SKM-1 (cell line): ENCODE results near the gene SPP1.

Experiments
- DNase-seq: peaks from one replicate; lab custom pipeline; 2025; ENCODE audit not compliant: unreplicated experiment; lab: John Stamatoyannopoulos, UW

SPP1 gene

DNA sequence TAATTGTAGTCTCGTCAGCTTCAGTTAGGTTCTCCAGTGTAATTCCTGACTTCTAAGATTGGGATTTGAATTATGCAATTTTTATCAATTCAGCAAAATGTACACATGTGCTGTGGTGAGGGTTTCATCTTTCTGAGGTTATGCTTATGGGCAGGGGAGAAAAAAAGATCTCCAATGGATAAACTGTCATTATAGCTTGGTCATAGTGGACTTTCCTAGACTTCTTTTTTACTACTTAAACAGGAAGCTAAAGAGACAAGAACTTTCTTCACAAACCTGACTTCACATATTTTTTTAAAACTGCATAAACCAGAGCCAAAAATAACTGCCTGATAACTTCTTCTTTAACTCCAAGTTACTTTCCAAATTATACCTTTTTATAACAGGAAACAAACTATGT is 21.7 kb upstream of the SPP1 start:
- no peak for DNase-seq

DNA sequence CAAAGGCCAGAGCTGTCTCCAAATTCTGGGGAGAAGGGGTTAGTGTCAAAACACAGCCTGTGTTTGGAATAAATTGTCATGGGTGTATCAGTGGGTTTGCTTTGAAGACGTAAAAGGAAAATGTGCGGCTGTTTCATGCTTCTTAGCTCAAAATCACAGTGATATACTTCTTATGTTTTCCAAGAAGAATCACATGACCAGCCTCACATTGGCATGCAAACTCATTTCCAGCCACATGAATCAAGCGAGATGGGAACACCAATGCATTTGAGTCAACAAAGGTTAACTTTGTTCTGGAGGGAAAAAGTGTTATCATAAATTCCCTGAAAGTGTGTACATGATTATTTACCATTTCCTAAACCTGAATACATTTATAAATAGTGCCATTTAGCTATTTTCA is 19.0 kb upstream of the SPP1 start:
- DNase-seq = no peak

DNA sequence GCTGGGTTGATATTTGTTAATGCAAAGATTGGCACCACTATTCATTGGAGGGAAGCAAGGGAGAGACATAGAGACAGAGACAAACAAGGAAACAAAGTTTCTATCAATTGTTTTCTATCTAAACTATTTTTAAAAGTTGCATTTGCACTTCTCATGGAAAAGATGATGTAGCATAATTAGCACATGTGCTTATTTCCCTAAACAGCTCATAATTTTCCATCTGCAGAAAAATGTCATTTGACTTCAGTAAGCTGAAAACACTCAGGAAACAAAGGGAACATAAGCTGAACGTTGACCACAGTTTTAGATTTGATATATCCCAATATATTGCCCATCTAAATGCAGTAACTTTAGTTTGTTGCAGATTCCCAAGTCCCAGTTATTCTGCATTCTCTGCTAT is 18.5 kb upstream of the SPP1 start:
- DNase-seq = no peak

DNA sequence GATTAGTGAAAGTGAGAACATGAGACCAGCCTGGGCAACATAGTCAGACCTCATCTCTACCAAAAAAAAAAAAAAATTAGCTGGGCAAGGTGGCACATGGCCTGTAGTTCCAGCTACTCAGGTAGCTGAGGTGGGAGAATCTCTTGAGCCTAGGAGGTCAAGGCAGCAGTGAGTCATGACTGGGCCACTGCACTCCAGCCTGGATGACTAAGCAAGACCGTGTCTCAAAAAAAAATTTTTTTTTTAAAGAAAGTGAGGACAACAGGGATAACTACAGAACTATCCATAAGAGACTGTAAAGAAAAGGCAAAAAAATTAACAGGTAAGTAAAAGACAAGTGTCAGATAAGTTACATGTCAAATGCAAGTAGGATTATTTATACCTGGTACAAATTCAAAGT is 13.5 kb upstream of the SPP1 start:
- no peak for DNase-seq

DNA sequence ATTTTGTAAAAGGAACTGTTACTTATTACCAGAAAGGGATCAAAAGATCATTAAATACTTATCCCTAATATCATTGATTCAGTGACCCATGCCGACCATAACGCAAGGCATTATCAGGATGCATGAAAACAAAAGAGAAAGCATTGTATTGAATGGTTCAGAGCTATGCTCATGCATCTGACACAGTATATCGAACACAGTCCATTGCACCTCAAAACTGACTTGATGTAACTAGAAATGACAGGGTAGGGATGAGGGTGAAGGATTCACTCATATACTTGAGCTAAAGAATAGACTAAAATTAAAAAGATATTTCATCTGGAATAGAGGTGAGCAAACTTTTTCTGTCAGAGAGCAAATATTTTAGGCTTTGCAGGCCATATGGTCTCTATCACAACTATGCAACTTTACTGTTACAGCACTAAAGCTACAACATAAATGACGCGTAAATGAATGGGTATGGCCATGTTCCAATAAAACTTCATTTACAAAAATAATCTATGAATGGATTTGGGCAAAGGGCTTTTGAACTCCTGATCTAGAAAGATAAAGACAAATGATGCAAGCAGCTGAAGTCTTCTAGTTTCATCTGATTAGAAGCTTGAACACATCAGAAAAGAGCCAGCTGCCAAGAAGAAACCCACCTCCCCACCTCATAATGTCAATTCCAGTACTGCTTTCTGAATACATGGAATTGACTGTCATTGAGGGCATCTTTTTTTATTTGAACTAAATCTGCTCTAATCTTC is 12.9 kb upstream of the SPP1 start:
- DNase-seq = no peak

DNA sequence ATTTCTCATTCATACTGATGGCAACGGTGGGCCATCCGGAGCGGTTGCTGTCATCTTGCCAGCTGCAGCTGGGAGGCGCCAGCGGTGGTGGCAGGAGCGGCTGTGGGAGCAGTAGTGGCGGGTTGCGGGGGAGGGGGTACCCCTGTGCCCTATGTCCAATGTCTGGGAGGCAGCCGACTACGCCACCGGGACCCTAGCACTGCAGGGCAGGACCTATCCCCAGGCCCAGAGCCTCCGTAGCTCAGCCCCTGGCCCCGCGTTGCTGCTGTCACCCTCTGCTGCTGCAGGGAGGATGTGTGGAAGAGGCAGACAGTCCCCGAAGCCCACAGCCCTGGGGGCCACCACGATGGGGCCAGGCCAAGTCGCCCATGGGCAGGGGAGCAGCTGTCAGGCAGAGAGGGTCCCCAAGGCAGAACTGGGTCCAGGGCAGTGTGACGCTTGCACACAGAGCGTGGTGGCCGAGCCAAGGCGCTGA is 10.0 kb upstream of the SPP1 start:
- DNase-seq = no peak

DNA sequence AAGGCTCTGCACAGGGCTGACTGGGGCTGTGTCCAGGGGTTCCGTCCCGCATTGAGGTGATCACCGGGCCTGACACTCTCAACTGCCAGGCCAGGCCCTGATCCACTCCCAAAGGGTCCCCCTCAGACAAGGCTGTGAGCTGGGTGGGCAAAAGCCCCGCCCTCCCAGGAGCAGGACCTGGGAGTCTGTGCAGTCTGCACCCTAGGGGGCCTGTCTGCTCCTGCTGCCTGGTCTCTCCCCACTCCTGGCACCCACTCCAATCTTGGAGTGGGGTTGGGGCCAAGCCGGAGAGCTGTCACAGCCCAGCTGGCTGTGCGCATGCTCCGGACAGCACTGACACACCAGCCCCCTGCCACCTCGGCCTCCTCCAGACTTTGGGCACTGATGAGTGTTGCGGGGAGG is 9.4 kb upstream of the SPP1 start:
- no peak for DNase-seq

DNA sequence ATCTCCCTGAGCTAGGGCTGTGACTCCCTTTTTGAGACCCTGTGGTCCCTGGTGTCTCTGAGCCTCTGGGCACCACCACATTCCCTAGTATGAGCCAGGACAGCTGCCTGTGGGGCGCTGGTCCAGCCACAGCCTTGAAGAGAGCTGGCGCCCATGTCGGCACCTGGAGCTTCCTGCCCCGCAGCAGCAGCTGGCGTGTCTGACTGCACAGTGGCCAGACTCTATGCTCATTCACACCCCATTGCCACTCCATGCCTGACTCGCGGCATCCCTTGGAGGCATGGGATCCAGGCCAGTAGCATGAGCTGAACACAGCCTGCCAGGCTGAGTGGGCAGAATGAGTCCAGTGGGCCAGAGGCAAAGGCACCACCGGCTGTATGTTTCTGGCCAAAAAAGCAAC is 8.3 kb upstream of the SPP1 start:
- no peak for DNase-seq

DNA sequence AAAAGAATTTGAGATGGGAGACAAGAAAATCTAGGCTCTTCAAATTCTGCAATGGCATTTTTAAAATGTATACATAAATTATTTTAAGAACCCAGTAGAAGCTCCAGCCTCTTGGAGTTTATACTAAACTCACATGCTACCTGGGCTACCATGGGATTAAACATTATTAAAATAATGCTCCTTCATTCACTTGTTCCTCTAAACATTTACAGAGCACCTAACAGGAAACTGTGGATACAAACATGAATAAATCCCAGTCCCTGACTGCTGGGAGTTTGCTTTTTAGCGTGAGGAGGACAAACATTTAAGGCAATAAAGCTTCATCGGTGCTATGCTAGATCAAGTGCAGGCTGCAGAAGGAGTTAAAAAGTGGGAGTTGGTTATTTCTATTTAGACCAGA is 5.4 kb upstream of the SPP1 start:
- DNase-seq = no peak

DNA sequence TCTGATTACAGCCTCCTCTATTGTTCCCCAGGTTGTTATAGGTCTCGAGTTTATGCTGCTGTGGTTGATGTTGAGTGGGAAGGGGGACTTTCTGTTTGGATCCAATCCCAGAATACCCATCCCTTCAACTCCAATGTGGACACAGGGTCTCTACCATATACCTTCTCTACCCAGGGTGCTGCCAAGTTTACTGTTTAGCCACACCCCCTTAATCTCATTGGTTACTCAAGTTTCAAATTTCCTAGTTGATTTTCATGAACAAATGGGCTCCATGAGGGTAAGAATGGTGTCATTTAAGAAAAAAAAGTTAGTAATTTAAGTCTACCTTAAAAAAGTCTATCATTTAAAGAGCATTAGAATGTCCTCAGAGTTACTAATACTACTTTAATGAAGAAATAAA is 3.6 kb upstream of the SPP1 start:
- no peak for DNase-seq

DNA sequence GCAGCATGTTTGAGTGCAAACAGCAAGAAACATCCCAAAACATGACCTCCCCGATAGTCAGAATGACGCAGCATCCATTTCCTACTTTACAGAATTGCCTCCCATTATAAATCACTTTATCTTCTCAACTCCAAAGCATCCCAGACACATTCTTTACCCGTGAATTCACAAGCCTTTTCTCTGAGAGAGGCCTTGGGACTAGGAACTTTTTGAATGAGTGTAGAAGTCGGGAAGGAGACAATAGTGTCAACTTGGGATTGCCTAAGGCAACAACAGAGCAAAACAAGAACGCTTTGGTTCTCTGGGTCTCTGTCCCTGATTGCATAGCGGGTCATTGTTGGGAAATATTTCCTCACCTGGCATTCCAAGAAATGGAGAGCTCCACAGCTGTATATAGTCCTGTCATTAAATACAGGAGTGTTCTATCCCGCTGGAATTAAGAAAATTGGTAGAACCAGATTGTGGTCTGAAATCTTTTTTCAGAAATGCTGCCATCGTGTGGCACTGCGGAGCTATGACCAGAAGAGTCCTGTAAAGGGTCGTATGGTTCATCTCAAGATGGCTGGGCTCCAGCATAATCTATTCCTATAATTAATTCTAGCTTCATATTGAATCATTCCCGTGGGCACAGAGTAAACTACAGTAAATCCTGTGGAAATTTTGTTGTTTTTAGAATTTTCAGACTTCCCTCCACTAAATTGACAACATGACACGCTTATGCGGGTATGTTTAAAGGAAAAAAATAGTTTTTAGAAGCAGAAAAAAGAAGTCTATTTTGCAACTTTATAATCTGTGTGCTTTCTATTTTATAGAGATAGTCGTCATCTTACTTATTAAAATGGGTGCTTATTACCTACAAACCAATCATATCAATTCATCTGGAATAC is 2.0 kb upstream of the SPP1 start:
- DNase-seq = peak; percentile 64

DNA sequence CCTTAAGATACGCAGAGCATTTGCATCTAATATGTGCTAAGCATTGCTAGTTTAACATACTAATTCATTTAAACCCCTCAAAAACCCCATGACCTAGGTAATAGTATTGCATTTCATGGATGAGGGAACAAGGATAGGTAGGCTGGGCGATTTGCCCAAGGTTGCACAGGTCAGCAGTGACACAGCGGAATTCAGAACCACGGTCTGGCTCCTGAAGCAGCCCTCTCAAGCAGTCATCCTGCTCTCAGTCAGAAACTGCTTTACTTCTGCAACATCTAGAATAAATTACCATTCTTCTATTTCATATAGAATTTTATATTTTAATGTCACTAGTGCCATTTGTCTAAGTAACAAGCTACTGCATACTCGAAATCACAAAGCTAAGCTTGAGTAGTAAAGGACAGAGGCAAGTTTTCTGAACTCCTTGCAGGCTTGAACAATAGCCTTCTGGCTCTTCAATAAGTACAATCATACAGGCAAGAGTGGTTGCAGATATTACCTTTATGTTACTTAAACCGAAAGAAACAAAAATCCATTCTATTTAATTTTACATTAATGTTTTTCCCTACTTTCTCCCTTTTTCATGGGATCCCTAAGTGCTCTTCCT is 555 bp upstream of the SPP1 start:
- DNase-seq = no peak

DNA sequence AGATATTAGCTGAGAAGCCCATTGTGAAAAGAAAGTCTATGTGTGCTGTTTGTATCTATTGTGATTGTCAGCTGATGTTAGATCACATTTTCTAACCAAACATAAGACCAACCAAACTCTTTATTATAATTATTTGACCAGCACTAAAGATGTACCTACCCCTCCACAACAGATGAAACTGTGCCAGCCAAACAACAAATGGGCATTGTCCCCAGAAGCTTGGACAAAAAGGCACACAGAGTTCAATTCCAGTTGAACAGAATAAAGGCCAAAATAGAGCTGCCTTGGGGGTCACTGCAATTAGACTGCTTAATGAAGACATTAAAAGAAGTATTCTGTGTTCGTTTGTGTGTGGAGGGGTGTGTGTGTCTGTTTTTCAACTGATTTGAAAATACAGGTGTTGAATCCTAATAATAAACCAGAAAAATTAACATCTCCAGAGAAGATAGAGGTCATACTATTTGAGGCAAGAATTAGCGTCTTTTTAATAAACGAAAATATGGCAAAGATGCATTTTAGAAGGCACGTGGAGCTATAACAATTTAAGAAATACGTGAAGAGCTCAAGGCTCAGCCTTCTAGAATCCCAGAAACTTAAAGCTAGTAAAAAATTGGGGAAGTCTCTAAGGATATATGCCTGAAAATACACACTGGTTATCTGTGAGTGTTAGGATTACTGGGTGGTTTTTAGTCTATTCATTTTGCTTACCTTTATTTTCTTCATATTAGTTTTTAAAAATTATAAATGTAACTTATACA is 2.2 kb downstream of the SPP1 start:
- DNase-seq = no peak

DNA sequence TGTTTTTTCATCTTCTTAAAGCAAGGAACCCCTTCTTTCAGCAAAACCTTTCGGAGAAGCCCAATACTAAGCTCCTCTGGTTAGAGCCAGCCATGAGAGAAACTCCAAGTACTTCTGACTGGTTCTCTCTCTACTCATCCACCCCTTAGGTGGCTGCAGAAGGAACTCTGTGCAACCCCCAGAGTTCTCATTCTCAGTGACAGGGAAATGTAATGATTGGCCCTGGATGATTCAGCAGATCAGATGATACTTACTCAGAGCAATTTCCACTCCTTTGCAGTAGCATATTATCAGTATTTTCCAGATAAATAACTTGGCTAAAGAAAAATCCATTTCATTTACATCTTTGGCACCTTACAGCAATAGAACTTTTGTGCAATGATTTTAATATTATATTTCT is 3.2 kb downstream of the SPP1 start:
- DNase-seq = no peak

DNA sequence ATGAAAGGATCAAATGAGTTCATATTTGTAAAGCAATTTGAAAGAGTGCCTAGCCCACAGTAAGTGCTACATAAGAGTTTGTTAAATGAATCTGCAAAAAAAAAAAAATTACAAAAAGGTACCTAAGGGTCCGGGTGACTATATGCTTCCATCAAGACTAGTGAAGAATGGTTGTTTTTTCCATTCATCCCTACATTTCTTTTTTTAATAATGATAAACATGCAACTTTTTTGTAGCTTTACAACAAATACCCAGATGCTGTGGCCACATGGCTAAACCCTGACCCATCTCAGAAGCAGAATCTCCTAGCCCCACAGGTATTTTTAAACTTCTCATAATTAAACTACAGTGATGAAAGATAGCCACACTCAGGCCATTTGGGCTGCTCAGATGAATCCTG is 4.3 kb downstream of the SPP1 start:
- DNase-seq = no peak

DNA sequence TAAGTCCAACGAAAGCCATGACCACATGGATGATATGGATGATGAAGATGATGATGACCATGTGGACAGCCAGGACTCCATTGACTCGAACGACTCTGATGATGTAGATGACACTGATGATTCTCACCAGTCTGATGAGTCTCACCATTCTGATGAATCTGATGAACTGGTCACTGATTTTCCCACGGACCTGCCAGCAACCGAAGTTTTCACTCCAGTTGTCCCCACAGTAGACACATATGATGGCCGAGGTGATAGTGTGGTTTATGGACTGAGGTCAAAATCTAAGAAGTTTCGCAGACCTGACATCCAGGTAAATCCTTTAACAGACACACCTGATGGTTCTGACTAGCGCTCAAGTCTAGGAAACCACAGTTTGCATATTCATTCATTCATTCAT is 6.0 kb downstream of the SPP1 start:
- no peak for DNase-seq

DNA sequence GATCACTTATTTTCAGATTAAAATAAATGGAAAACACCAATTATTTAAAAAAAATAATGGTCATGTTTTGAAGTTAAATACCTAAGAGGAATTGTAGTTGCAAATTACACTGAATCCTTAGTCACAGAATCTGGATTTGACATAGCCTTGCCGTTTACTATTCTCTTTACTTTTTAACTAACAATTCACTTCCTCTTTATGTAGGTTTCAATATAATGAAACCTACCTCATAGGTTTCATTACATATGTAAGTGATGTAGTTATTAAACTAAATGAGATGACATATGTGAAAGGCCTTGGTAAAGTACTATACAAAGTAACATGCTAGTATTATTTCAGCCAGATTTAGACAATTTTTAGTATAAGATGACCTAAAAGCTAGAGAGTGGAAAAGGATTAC is 6.5 kb downstream of the SPP1 start:
- DNase-seq = no peak

DNA sequence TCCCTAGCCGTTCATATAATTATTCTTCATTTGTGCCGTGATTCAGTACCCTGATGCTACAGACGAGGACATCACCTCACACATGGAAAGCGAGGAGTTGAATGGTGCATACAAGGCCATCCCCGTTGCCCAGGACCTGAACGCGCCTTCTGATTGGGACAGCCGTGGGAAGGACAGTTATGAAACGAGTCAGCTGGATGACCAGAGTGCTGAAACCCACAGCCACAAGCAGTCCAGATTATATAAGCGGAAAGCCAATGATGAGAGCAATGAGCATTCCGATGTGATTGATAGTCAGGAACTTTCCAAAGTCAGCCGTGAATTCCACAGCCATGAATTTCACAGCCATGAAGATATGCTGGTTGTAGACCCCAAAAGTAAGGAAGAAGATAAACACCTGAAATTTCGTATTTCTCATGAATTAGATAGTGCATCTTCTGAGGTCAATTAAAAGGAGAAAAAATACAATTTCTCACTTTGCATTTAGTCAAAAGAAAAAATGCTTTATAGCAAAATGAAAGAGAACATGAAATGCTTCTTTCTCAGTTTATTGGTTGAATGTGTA is 7.0 kb downstream of the SPP1 start:
- no peak for DNase-seq

DNA sequence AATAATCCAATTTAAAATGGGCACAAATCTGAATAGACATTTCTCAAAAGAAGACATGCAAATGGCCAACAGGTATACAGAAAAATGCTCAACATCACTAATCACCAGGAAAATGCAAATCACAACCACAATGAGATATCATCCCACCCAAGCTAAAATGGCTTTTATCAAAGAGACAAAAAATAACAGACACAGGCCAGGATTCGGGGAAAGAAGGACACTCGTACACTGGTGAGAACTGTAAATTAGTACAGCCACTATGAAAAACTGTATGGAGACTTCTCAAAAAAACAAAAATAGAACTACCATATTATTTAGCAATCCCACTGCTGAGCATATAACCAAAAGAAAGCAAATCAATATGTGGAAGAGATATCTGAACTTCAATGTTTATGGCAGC is 8.5 kb downstream of the SPP1 start:
- no peak for DNase-seq

DNA sequence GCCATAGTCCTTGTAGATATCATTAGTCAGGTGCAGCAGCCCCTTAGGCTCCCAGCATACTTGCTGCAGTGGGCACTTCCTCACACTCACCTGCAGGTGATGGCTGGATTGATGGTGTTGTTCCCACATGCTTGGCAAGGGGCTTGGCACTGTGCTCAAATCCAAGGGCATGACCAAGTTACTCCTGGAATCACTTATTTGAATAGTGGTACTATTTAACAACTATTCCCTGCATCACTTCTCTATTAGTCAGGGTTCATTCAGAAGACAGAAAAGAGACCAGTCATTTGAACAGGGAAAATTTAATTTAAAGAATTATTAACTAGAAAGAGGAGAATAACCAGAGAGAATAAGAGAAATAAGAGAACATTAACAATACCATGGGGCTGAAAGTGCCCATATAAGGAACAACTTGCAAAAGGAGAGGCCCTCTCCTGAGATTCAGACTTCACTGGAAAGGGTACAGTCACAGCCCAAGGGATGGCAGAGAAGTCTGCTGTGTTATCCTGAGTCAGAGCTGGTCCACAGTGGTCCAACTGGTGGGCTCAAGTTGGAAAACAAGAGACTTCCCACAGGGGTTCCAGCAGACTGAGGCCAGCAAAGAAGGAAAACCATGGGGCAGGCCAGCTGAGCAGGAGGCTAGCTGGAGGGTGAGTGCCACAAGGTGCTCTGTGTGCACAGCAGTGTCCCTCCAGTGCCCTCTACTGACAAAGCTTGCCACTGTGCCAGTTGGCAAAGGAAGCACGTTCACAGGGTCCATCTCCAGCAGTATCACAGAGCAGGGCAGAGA is 9.8 kb downstream of the SPP1 start:
- no peak for DNase-seq
